Measurements from ENCODE around the gene EDAR.

Gene EDAR

DNA sequence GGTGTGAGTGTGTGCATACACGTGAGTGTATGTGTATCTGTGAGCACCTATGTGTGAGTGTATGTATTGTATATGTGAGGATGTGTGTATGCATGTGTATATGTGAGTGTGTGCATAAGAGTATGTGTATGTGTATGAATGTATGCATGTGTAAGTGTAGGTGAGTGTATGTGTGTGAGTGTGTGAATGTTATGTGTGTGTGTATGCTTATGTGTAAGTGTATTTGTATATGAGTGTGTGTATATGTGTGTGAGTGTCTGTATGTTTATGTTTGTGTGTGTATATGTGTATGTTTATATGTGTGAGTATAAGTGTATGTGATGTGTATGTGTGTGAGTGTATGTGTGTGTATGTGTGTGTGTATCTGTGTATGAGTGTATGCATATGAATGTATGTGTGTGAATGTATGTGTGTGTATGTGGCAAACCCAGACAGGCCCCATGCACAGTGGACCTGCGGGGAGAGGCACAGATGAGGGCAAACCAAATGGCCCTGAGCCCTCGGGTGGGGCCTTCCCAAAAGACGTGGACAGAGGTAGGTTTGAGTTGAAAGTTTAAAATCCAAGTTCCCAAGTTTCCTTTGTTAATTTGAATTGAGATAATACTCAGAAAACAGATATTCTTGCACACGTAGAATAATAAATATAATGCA lies 51.5 kb downstream of the EDAR start:
- DNase-seq = no peak

DNA sequence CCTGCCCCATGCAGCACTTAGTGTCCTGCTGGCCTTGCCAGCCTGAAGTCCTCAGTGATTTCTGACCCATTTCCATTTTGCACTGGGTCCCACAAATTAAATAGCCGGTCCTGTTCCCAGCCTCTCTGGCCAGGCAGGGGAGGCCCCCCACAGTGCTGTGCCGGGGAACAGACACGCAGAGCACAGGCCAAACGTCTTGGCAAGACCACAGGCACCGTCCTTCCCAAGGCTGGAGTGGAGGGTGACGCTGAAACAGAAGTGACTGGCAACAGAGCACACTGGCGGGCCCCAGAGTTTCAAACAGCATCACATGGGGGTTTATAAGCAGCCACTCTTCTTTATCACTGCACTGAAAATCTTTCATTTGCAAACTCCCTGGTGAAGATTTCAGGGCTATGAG lies 52.2 kb downstream of the EDAR start:
- DNase-seq = no peak

DNA sequence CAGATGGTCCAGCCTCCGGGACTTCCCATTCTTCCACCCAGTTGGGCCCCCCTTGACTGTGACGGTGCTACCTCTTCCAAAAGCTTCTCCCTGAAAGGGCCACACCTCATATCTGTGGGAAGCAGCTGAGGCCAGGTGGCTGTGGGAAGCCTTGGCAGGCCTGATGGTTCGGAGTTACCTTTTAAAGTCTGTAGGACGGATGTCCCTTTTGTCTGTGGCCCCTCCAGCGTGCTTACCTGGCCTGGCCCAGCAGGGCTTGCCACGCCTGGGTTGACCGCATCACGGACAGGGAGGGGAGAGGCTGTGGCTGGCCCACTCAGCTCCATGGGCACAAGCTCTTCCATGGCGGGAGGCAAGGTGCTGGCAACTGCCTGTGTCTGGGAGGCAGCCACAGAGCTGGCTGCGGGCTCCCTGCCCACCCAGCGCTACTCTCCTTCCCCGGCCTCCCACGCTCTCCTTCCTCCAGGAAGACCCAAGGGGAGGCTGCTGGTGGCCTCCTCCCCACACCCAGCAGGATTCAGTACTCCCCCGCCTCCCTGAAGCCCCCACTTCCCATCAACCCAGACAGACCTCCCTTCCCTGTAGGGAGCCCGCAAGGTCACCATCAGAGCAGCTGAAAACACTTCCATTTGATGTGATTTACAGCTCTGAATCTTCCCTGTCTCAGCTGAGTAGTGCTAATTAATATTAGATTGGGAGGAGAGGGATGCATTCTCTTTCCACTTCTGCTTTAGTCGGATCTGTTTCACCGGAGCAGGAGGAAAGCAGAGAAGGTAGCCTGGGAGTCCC lies 52.8 kb downstream of the EDAR start:
- no peak for DNase-seq

DNA sequence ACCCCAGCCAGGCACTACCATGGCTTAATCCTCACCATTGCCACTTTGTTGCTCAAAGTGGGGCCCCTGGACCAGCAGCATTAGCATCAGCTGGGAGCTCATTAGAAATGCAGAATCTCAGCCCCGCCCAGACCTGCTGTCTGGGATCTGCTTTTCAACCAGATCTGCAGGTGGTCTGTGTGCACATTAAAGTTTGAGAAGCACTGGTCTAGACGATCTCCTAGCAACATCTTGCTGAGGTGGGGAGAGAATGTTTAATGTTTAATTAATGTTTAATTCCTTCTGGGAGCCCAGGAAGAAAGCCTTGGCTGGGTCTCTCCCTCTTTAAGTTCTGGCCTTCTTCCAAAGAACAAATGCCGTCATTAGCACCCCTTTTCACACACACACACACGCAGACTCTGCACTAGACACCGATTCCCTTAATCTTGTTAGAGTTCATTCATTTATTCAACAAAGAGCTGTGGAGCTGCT lies 53.7 kb downstream of the EDAR start:
- DNase-seq = no peak

DNA sequence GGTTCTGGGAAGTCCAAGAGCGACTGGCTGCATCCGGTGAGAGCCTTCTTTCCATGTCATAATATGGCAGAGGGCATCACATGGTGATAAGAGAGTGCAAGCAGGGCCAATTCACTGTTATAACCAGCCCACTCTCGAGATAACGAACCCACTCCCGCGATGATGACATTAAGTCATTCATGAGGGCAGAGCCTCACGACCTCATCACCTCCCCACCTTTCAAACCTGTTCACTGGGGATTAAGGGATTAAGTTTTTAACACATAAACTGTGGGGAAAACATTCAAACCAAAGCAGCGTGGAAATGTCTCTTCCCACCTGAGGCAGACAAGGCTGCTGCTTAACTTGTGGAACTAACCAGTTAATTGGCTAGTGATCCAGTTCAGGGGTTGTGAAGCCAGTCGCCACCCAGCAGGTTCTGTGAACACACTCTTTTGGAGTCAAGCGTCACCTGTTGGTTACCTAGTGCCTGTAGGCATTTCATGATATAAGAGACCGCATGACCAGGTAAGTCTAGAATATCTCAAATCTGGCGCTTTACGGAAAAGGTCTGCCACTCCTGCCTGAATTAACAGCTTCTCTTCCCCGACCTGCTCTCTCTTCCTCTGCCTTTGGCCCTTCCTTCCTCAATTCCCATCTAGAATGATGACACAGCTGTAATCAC lies 54.3 kb downstream of the EDAR start:
- DNase-seq = no peak

DNA sequence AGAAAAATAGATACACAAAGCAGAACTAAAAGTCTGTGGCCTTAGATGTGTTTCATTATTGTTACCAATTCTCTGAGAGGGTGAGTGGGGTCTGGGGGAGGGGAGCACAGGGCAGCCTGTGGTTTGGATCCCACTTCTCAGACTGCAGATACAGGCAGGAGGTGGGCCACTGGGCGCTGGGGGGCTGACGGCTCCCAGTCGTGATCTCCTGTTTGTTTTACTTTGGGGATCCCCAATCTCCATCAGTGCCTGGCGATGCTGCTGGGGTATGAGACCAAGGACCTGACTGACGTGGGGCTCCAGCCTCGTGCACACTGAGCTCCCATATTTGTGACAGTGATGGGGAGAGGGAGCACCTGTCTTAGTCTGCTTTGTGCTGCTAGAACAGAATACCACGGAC lies 54.9 kb downstream of the EDAR start:
- DNase-seq = no peak

DNA sequence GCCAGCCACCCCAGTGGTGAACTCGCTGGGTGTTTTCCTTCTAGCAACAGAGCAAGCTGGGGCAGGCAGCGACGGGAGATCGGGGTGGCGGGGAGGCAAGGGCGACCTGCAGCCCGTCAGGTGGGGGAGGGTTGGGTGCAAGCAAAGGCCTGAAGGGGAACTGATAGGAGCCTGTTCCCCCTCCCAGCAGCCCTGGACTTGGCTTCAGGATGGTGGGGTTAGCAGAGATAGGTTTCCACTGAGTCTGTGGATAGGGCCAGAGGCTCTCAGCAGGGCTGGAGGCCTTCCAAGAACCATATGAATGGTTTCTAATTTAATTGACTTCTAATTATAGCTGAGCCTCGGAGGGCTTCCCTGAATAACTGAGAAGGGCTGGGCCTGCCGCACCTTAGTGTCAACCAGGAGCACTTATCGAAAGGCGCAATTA lies 55.3 kb downstream of the EDAR start:
- no peak for DNase-seq

DNA sequence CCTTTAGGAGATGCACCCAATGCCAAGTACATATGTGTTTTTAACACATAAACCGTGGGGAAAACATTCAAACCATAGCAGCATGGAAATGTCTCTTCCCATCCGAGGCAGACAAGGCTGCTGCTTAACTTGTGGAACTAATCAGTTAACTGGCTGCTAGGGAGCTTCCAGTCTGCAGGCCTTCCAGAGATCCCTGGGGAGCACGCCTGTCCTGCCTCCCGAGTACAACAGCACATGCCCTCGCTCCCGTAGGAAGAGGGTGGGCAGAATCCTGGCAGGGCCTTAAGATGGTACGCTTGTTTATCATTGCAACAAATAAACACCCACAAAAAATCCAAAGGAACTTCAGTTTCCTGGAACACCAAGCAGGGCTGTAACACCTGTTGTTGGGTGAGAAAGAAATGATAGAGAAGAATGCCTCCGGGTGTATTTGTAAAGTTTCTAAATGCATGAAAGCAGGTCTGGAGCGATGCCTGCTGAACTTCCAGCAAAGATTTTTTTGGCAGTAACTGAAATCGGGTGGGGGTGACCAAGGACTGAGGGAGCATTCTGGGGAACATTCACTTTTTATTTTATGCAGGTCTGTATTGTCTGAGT lies 56.2 kb downstream of the EDAR start:
- DNase-seq = no peak

DNA sequence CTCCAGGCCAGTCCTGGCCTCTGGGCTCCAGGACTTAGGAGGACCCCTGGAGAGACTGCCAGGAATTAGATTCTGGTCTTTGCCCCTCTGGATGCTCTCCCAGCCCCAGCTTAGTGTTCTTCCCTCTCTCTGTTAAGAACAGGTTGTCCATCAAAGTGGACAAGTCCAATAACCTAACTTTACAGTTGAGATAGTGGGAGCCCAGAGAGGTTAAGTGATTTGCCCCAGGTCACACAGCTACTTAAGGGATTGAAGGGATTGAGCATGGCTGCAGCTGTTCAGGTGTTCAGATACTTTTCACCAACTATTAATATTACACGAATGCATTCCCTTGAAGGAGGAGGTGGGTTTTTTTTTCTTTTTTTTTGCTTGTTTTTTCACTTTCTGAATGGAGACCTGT lies 57.6 kb downstream of the EDAR start:
- DNase-seq = no peak

DNA sequence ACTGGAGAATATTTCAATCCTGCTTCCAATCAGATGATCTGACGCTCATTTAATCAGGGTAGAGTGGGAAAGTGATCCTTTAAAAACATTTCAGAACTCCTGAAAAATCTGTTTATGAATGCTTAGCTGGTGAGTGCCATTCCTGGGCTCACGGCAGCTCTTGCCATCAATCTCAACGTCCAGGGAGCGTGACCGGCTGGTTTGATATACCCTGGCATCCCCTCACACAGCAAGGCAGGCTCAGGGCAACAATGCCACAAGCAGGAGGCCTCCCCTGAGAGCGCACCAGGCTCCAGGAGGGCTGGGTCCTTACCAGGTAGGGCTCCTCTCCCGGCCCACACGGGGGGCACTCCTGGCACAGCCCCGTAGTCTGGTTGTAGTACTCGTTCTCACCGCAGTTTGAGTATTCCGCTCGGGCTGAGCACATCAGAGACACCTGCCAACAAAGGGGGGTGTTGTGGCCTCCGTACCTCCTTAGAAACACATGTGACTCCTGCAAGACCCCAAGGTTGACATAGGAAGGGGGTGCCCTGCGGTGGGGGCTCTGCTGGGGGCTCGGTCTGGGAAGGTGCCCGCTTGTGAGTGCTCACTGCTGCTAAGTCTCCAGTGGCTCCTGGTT lies 59.1 kb downstream of the EDAR start:
- no peak for DNase-seq

DNA sequence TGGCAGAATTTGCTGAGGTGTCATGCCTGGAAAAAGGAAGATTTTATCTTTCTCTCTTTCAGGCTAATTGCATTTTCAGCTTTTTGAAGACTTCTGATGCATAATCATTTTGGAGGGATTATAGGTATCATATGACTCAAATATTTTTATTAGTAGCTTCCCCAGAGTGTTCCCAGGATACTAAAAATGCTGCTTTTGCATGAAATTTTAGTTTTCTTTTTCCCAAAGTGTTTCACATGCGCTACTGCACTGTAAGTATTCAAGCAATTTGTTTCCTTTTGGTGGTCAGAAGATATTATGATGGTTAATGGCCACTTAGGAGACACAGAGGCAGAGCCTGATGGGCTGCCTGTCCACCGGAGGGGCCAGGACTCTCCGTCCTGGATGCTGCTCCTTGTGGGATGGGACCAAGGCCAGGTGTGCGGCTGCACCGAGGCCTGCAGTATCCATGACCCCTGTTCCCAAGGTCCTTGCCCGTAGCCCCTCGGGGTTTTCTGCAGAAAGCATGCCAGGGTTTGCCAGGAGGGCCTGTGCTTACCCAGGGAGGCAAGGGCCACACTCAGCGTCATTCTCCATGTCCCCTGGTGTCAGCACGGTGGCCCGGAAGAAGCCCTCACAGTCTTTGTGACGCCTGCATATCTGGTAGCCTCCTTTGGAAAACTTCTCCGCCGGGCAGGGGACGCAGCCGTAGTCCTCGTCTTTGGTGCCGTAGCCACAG lies 60.2 kb downstream of the EDAR start:
- DNase-seq = no peak

DNA sequence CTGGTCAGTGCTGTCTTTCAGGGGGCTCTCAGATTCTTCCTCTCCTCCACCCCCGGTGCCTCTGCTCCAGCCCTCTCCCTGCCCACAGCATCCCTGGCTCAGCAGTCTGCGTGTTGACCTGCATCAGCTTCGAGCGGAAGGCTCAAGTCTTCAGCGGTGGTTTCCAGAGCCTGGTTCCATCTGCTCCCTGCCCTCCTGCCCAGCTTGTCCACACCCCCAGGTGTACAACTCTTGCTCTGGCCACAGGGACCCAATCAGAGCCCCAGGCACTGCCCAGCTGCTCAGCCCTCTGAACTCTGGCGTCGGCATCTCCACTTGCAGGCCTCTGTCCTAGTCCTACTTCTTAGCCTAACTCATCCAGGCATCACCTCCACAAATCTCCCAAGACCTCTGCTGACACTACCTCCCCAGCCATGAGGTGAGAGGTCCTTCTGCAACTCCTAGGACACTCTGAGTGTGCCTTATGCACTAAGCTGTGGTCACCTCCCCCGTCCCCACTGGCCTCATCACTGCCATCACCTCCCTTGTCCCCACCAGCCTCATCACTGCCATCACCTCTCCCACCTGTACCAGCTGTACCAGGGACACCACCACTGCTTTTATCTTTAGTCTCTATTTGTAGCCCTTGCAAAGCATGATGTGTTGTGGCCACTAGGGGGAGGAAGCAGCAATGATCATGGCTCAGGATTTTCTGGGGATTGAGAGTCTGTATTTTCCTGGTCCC lies 60.9 kb downstream of the EDAR start:
- DNase-seq = peak in 1 of 2 experiments; percentile 4

DNA sequence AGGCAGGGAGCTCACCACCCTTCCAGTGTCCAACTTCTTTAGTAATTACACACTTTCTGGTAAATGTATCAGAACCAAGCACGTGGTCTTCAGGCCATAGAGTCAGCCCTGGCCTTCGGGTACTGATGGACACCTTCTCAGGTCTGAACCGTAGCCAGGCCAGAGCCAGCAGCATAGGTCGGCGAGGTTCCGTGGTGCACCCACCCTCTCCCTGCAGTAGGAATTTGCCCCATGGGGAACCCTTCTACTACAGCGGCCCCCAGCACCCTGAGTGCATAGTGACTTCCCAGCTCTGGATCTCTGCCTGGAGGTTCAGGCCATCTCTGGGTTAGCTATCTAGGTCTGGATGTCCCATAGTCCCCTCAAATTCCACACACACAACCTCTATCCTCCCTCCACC lies 61.6 kb downstream of the EDAR start:
- no peak for DNase-seq

DNA sequence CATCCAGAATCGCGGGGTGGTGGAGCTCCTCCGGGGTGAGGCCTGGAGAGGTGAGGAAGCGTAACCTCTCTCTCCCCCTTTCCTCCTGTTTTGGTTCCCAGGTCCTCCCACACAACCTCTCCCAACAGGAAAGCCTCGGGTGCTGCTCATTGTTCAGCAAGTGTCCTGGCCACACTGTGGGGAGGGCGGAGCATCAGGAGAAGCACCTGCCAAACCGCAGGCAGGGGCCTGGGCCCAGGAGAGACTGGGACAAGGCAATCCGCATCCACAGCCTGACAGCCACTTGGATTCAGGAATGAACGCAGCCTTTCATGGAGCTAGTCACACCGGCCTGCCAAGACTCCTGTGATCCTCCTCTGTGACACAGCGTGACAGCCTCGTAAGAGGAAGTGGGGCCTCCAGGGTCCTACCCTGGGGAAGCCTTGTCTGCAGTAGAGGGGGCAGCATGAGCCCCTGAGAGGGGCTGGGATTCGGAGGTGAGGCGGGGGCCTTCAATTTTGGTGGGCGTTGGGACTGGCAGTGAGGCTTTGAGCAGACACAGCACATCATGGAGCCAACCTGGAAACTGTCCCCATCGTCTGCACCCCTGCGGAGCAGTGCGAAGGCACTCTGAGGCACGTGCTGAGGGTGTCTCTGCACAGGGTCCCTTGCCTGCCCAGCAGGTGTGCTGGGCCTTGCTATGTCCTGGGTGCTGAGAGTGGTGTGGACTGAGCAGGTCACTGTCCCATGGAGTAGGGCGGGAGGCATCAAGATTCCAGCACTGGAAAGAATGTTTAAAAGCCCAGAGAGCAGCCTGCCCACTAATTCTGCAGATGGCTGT lies 62.2 kb downstream of the EDAR start:
- DNase-seq = no peak

DNA sequence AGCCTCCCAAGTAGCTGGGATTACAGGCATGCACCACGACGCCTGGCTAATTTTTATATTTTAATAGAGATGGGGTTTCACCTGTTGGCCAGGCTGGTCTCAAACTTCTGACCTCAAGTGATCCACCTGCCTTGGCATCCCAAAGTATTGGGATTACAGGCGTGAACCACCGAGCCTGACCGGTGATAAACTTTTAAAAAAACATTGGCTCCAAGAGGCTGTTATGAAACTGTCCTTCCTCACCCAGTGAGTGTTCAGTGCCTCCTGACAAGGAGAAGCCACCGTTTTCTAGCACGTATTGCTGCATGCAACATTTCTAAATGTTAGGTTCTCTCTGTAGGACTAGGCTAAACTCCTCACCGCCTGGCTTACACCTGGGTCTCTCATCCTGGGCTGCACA lies 63.3 kb downstream of the EDAR start:
- DNase-seq = no peak

DNA sequence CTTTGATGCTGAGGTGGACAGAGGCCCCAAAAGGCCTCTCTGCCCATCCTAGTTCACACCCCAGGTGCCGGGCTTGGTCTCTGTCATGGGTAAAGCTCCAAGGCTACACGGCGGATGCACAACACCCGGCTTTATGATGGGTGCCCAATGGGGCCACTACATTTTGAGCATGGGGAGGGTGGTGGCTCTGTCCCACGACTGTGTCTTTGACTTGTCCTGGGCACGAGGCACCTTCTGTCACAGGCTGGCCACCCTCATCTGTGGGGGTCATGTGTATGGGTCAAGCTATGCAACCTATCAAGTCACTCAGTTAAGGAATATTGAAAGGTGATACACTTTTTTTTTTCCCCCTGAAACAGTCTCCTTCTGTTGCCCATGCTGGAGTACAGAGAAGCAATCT lies 63.7 kb downstream of the EDAR start:
- no peak for DNase-seq

DNA sequence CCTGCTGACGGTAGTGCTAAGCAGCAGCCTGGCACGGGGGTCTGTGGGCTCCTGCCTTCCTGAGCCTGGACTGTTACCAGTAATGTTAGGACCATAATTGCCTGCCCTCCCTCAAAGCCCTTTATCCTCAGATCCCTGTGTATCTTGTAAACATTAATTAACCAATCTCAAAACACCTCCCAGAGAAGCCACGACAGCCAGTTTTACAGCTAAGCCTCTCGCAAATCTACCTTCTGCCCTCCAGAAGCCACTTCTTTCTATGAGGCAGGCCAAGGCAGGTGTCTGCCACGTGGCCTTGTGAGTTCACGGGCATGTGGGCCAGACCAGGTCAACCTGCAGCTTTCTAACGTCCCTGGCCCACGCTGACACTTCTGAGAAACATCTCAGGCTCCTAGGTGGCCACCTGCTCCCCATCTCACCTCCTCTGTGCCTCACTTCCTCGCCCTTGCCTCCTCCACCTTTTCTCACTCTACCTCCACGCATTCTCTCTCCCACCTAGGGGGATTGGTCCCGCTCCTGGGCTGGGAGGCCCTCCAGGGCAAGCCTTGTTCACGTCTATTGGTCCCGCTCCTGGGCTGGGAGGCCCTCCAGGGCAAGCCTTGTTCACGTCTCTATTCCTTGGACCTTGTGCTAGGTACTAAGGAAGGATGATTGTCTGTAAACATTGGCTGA lies 64.3 kb downstream of the EDAR start:
- no peak for DNase-seq

DNA sequence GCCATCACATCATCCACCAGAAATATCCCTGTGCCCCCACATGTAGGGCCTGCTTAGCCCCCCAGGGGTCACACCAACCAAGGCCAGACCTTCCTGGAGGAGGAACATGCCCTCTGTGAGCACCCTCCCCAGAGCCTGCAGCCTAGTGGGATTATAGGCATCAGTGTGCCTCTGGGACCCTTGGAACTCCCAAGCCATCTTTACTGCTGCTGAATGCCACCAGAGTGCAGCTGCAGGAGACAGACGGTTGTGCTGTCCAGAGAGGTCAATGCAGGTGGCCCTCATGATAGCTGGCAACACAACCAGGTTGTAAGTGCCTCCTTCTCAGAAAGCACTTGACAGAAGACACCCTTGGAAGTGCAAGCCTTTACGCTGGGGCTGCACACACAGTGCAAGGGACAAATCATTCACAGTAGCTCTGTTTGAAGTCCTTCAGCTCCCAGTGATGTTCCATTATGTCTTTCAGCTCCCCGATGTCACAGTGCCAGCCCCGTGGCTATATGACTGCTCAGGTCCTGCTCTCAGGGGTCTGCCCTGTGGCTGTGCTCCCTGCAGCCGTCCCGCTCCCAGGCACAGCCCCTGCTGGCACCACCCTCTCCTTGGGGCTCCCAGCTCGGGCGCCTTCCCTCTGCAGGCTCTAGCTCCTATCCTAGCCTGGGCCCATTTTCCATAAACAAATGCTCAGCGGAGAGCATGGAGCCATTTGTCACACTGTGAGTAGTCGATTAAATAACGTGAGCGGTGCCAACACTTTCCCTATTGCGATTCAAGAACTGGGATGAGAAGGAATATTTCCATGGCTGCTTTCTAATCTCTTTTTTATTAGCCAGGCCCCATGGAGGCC lies 65.1 kb downstream of the EDAR start:
- no peak for DNase-seq

DNA sequence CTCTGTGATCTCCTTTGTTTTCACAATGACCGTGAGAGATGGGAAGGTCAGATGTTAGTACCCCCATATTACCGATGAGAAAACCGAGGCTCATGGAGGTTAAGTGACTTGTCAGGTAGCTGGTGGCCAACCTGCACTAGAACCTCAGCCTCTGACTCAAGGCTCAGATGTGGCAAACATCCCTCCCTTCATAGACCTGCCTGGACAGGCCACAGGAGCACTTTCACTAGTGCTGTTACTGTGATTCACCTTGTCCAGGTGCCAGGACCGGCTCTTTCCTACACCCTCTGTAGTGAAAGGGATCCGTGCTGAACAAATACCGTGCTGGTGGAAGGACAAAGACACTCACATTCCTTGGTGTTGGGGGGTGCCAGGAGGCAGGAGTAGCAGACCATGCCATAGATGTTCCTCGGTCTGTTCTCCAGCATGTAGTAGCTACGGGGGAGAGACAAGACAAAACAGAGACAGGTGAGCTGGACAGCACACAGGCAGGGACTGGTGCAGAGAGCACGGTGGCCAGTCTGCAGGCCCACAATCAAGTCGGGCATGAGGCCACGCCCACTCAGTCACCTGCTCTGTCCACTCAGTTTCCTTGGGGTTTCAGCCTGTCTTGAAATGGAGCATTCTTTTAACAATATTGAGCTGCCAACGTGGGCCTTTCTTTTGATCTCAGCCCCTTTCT lies 65.9 kb downstream of the EDAR start:
- DNase-seq = no peak
